GM19324 (cell line): ENCODE data around the gene PRSS1.

ENCODE experiments used
- ATAC-seq: cut with Tn5 transposase; IDR thresholded peaks from one replicate; pipeline ENCODE4 v1.9.1; 2021; ENCODE audit warnings: mild to moderate bottlenecking, moderate library complexity; ENCODE audit not compliant: unreplicated experiment, low FRiP score

The PRSS1 gene

DNA sequence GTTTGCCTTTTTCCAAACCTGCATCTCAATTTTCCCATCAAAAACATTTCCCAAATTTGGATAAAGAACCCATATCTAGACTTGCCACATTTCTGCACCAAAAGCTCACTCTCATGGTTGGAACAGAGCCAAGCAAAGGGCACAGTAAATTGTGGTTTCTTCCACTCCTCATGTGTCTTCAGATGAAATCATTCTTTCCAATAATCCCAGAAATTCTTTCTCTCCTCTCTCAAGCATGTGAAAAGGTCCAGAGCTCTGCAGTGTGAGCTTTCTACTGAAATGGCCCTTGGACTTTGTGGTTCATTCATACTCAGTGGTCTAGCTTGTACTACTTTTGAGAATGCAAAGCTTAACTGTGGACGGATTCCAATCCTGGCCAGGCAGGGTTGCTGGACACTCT, 41.3 kb downstream of the PRSS1 start:
- ATAC-seq, result no peak

DNA sequence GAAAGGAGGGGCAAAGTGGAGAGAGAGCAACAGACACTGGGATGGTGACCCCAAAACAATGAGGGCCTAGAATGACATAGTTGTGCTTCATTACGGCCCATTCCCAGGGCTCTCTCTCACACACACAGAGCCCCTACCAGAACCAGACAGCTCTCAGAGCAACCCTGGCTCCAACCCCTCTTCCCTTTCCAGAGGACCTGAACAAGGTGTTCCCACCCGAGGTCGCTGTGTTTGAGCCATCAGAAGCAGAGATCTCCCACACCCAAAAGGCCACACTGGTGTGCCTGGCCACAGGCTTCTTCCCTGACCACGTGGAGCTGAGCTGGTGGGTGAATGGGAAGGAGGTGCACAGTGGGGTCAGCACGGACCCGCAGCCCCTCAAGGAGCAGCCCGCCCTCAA, 42.2 kb downstream of the PRSS1 start:
- ATAC-seq, result no peak

DNA sequence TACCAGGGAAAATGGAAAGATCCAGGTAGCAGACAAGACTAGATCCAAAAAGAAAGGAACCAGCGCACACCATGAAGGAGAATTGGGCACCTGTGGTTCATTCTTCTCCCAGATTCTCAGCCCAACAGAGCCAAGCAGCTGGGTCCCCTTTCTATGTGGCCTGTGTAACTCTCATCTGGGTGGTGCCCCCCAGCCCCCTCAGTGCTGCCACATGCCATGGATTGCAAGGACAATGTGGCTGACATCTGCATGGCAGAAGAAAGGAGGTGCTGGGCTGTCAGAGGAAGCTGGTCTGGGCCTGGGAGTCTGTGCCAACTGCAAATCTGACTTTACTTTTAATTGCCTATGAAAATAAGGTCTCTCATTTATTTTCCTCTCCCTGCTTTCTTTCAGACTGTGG, 42.9 kb downstream of the PRSS1 start:
- no peak for ATAC-seq

GRCh38 chr7:142792593-142792992, 43.3 kb downstream of the PRSS1 start:
- no peak for ATAC-seq

DNA sequence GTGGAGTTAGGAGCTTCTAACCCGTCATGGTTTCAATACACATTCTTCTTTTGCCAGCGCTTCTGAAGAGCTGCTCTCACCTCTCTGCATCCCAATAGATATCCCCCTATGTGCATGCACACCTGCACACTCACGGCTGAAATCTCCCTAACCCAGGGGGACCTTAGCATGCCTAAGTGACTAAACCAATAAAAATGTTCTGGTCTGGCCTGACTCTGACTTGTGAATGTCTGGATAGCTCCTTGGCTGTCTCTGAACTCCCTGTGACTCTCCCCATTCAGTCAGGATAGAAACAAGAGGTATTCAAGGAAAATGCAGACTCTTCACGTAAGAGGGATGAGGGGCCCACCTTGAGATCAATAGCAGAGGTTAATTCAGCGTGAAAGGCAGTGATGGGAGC, 43.9 kb downstream of the PRSS1 start:
- no peak for ATAC-seq

GRCh38 chr7:142795339-142795863, 46.1 kb downstream of the PRSS1 start:
- ATAC-seq, result no peak

- no peak for ATAC-seq
These were observed 46.8 kb downstream of the PRSS1 start for GRCh38 chr7:142796001-142796500.

DNA sequence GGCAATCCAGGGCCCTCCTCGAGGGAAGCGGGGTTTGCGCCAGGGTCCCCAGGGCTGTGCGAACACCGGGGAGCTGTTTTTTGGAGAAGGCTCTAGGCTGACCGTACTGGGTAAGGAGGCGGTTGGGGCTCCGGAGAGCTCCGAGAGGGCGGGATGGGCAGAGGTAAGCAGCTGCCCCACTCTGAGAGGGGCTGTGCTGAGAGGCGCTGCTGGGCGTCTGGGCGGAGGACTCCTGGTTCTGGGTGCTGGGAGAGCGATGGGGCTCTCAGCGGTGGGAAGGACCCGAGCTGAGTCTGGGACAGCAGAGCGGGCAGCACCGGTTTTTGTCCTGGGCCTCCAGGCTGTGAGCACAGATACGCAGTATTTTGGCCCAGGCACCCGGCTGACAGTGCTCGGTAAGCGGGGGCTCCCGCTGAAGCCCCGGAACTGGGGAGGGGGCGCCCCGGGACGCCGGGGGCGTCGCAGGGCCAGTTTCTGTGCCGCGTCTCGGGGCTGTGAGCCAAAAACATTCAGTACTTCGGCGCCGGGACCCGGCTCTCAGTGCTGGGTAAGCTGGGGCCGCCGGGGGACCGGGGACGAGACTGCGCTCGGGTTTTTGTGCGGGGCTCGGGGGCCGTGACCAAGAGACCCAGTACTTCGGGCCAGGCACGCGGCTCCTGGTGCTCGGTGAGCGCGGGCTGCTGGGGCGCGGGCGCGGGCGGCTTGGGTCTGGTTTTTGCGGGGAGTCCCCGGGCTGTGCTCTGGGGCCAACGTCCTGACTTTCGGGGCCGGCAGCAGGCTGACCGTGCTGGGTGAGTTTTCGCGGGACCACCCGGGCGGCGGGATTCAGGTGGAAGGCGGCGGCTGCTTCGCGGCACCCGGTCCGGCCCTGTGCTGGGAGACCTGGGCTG, 47.5 kb downstream of the PRSS1 start:
- no peak for ATAC-seq

- no peak for ATAC-seq
These were observed 48.4 kb downstream of the PRSS1 start for GRCh38 chr7:142797391-142798377.

DNA sequence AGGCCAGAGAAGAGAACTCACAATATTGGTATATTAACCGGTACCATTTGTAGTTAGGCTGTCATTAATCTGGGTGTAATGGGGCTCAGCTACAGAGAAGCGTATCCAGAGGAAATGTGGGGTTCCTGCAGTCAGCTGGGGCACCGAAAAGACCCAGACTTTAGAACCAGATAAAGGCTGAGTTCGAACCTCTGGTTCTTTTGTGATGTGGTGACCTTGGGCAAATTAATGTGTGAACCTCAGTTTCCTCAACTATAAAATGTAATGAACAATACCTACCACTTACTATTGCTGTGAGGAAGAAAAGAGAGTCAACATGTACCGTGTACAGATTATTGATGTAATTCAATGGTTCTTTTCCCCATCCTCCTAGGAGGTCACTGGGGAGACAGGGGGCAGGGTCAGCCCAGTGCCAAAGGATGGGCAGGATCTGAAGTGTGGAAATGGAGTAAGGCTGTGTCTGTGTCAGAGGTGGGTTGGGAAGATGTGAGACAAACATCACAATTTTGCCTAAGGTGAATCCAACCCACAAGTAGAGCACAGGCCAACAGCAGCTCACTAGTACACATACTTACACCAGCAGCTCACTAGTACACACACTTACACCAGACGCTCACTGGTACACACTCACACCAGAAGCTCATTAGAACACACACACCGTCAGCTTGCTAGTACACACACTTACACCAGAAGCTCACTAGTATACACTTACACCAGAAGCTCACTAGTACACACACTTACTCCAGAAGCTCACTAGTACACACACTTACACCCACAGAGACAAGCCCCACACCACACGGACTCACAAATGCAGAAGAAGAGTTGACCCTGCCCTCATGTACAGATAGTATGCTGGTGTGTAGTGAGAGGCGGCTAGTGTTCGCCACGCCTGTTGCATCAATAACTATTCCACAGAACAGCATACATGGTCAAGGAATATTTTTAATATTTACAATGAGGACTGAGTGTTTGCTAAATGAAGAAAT, 49.5 kb downstream of the PRSS1 start:
- ATAC-seq, result no peak

DNA sequence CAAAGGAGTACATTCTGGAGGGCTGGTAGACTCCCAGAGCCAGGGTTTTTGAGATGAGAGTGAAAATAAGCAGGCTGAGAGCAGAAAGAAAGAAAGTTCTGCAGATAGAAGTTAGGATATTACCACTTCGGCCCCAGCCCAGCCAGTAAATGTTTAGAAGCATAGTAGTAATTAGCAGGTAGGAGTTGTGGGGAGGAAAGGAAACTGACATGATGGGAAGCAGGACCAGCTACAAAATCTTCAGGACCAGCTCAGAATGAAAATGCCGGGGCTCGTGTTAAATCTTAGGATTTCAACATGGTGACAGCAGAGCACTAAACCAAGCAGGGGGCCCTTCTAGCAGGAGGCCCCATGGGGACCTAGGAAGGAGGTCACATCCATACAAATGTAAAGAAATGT, 50.2 kb downstream of the PRSS1 start:
- ATAC-seq, result no peak

- no peak for ATAC-seq
These were observed 50.8 kb downstream of the PRSS1 start for GRCh38 chr7:142800088-142800487.

DNA sequence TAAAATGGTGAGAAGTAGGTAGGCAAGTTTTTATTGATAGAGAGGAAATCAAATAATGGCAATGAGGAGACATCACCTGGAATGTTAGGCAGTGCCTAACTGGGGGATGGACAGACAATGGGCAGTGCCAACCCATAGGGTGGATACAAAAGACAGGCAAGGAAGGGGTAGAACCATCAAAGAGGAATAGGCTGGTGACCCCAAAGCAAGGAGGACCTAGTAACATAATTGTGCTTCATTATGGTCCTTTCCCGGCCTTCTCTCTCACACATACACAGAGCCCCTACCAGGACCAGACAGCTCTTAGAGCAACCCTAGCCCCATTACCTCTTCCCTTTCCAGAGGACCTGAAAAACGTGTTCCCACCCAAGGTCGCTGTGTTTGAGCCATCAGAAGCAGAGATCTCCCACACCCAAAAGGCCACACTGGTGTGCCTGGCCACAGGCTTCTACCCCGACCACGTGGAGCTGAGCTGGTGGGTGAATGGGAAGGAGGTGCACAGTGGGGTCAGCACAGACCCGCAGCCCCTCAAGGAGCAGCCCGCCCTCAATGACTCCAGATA, 51.5 kb downstream of the PRSS1 start:
- ATAC-seq, result no peak

DNA sequence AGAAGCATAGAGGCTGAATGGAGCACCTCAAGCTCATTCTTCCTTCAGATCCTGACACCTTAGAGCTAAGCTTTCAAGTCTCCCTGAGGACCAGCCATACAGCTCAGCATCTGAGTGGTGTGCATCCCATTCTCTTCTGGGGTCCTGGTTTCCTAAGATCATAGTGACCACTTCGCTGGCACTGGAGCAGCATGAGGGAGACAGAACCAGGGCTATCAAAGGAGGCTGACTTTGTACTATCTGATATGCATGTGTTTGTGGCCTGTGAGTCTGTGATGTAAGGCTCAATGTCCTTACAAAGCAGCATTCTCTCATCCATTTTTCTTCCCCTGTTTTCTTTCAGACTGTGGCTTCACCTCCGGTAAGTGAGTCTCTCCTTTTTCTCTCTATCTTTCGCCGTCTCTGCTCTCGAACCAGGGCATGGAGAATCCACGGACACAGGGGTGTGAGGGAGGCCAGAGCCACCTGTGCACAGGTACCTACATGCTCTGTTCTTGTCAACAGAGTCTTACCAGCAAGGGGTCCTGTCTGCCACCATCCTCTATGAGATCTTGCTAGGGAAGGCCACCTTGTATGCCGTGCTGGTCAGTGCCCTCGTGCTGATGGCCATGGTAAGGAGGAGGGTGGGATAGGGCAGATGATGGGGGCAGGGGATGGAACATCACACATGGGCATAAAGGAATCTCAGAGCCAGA, 52.5 kb downstream of the PRSS1 start:
- ATAC-seq, result no peak

DNA sequence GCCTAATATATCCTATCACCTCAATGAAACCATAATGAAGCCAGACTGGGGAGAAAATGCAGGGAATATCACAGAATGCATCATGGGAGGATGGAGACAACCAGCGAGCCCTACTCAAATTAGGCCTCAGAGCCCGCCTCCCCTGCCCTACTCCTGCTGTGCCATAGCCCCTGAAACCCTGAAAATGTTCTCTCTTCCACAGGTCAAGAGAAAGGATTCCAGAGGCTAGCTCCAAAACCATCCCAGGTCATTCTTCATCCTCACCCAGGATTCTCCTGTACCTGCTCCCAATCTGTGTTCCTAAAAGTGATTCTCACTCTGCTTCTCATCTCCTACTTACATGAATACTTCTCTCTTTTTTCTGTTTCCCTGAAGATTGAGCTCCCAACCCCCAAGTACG, 53.0 kb downstream of the PRSS1 start:
- no peak for ATAC-seq
